Panc1 (cell line): Measurements from ENCODE around the gene OPHN1. TPM values are rescaled to one million over a fixed set of nuclear protein-coding genes. Genes with fewer than 3 reads are reported as not detected.

ENCODE experiments used
- ATAC-seq: fragments of 200-7000 bp; cut with Tn5 transposase; 2 replicates; pipeline ENCODE4 v1.9.1; 2020; ENCODE audit warnings: mild to moderate bottlenecking, moderate library complexity
- BruUV-seq: library from RNA; stranded (reverse); fragments of 400-500 nt; replicated peaks from 2 replicates; lab custom pipeline; 2021; lab: Mats Ljungman, UMichigan
- CTCF ChIA-PET: fragments of 300-600 bp; sonication (Branson Sonifier 250); formaldehyde crosslinking; loops from one replicate; lab custom pipeline; 2022; ENCODE audit warnings: antibody characterized with exemption; lab: Charles Lee
- POLR2A ChIA-PET: fragments of 300-600 bp; sonication (Branson Sonifier 250); formaldehyde crosslinking; loops from one replicate; lab custom pipeline; 2022; ENCODE audit warnings: antibody characterized with exemption; lab: Charles Lee
- DNase-seq: peaks from one replicate; pipeline ENCODE4 v3.0.0-alpha.2; 2010; ENCODE audit warnings: low read depth, low spot score
- H3K27ac ChIP-seq: 2 replicates; pipeline ENCODE4 v1.5.1; 2011; ENCODE audit warnings: mild to moderate bottlenecking, low read length, inconsistent platforms
- H3K27me3 ChIP-seq: fragments of 200-500 bp; sonication (Bioruptor generic); 2 replicates; pipeline ENCODE4 v1.6.0; 2014; ENCODE audit warnings: low read length, inconsistent platforms; ENCODE audit not compliant: control insufficient read depth, insufficient read depth
- H3K36me3 ChIP-seq: fragments of 200-500 bp; sonication (Bioruptor generic); 2 replicates; pipeline ENCODE4 v1.5.1; 2014; ENCODE audit warnings: inconsistent platforms, mild to moderate bottlenecking, low read length, moderate library complexity; ENCODE audit not compliant: control insufficient read depth, insufficient read depth
- H3K4me1 ChIP-seq: 2 replicates; pipeline ENCODE4 v1.5.1; 2011; ENCODE audit warnings: inconsistent platforms, mild to moderate bottlenecking, low read length, moderate library complexity; ENCODE audit not compliant: control insufficient read depth, insufficient read depth
- H3K4me3 ChIP-seq, 2 experiments: 2 replicates each; pipeline ENCODE4 v1.5.1; 2011 to 2012; ENCODE audit warnings: low read depth in 2 of 2, low read length in 2 of 2, mild to moderate bottlenecking in 2 of 2, inconsistent platforms in 1 of 2, moderate library complexity in 1 of 2
- H3K9me3 ChIP-seq: fragments of 200-500 bp; sonication (Bioruptor generic); 2 replicates; pipeline ENCODE4 v1.5.1; 2014; ENCODE audit warnings: low read depth, mild to moderate bottlenecking, inconsistent platforms, low read length, moderate library complexity; ENCODE audit not compliant: control insufficient read depth, insufficient read depth
- POLR2AphosphoS5 ChIP-seq: IDR thresholded peaks from 2 replicates; pipeline ENCODE4 v1.6.1; 2012; ENCODE audit warnings: mild to moderate bottlenecking, low read depth, low read length, moderate library complexity
- SIN3A ChIP-seq: IDR thresholded peaks from 2 replicates; pipeline ENCODE4 v1.6.1; 2012; ENCODE audit warnings: low read depth, mild to moderate bottlenecking, low read length, moderate library complexity, borderline replicate concordance; ENCODE audit not compliant: insufficient read depth
- TCF7L2 ChIP-seq: IDR thresholded peaks from 2 replicates; pipeline ENCODE4 v1.6.1; 2011; ENCODE audit warnings: mild to moderate bottlenecking, low read depth, low read length, inconsistent platforms
- in situ Hi-C: cut with HindIII; loops from 2 replicates; pipeline ENCODE4 v1.10.0; 2016; ENCODE audit warnings: low sequenced_read_pairs, low pct_unique_long_range_greater_than_20kb
- intact Hi-C: fragments of 100-400 bp; cut with micrococcal nuclease; formaldehyde crosslinking; loops from one replicate; pipeline ENCODE4 v1.10.0; 2022; ENCODE audit not compliant: unreplicated experiment
- total RNA-seq: library from RNA; stranded (reverse); gene quantifications from one replicate; pipeline ENCODE4 v1.2.1, GENCODE V29; 2021; ENCODE audit not compliant: unreplicated experiment
- TF ChIP-seq, protein P1 (sequence below): fragments of 450-650 bp; IDR thresholded peaks from 2 replicates; pipeline ENCODE4 v1.5.1; 2017; ENCODE audit warnings: mild to moderate bottlenecking
- TF ChIP-seq, protein P2 (sequence below), 2 experiments: IDR thresholded peaks; 2 replicates each; pipeline ENCODE4 v1.6.1; 2011 to 2012; ENCODE audit warnings: low read depth in 2 of 2, control low read depth in 1 of 2, low read length in 1 of 2, mild to moderate bottlenecking in 1 of 2, moderate library complexity in 1 of 2; ENCODE audit not compliant: insufficient read depth in 1 of 2

The OPHN1 gene
- total RNA-seq, 1 experiment from 2014 or later: 8.8 TPM

DNA sequence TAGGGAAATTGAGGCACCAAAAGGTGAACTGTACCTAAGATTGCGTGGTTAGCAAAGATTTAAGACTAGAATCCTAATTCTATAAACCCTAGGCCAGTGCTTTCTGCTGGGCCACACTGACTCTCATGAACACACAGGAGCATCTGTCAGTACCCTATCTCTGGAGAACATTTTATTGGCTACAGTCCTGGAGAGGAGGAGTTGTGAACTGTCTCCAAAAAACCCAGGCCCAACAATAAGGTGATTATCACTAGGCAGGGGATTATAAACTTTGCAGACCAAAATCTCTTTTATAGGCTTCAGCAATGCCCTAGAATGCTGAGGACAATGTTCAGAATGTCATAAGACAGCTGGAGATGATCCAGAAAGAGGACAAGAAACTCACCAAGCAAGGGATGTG is 24.1 kb downstream of the OPHN1 start:
- intact Hi-C loops: no loop called here

GRCh38 chrX:68403522-68403921 is 29.8 kb downstream of the OPHN1 start:
- peaks cover 5% of the 10 kb centered on the region for H3K4me1 ChIP-seq
- ChIA-PET POLR2A (interaction anchor here (0.7 kb wide), 1 partner anchor 94 kb away, joined by 5 read pairs; no protein-coding TSS in a partner anchor), CTCF (no interaction called here)
- no peaks in the 10 kb centered on the region for H3K27me3 ChIP-seq
- H3K9me3 ChIP-seq: no peaks in the 10 kb centered on the region
- no peak overlapping the region for H3K27ac ChIP-seq
- no peaks in the 10 kb centered on the region for H3K36me3 ChIP-seq
- no TSS peak for BruUV-seq
- ATAC-seq (no peak), DNase-seq (no peak)
- H3K4me3 ChIP-seq: no peak overlapping the region
- TF ChIP-seq SIN3A: no peak
- TF ChIP-seq TCF7L2: no peak
- TF ChIP-seq, protein P1, sequence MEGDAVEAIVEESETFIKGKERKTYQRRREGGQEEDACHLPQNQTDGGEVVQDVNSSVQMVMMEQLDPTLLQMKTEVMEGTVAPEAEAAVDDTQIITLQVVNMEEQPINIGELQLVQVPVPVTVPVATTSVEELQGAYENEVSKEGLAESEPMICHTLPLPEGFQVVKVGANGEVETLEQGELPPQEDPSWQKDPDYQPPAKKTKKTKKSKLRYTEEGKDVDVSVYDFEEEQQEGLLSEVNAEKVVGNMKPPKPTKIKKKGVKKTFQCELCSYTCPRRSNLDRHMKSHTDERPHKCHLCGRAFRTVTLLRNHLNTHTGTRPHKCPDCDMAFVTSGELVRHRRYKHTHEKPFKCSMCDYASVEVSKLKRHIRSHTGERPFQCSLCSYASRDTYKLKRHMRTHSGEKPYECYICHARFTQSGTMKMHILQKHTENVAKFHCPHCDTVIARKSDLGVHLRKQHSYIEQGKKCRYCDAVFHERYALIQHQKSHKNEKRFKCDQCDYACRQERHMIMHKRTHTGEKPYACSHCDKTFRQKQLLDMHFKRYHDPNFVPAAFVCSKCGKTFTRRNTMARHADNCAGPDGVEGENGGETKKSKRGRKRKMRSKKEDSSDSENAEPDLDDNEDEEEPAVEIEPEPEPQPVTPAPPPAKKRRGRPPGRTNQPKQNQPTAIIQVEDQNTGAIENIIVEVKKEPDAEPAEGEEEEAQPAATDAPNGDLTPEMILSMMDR: no peak
- no peak for TF ChIP-seq POLR2AphosphoS5
- TF ChIP-seq, protein P2, sequence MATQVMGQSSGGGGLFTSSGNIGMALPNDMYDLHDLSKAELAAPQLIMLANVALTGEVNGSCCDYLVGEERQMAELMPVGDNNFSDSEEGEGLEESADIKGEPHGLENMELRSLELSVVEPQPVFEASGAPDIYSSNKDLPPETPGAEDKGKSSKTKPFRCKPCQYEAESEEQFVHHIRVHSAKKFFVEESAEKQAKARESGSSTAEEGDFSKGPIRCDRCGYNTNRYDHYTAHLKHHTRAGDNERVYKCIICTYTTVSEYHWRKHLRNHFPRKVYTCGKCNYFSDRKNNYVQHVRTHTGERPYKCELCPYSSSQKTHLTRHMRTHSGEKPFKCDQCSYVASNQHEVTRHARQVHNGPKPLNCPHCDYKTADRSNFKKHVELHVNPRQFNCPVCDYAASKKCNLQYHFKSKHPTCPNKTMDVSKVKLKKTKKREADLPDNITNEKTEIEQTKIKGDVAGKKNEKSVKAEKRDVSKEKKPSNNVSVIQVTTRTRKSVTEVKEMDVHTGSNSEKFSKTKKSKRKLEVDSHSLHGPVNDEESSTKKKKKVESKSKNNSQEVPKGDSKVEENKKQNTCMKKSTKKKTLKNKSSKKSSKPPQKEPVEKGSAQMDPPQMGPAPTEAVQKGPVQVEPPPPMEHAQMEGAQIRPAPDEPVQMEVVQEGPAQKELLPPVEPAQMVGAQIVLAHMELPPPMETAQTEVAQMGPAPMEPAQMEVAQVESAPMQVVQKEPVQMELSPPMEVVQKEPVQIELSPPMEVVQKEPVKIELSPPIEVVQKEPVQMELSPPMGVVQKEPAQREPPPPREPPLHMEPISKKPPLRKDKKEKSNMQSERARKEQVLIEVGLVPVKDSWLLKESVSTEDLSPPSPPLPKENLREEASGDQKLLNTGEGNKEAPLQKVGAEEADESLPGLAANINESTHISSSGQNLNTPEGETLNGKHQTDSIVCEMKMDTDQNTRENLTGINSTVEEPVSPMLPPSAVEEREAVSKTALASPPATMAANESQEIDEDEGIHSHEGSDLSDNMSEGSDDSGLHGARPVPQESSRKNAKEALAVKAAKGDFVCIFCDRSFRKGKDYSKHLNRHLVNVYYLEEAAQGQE (IDR thresholded peaks at IDR 0.05; ENCODE audit: insufficient read depth in 1 of 2, low read depth in 2 of 2, low read length in 1 of 2): no peak
- intact Hi-C loops: no loop called here
- in situ Hi-C loops: no loop called here

More for the DNA sequence above, 24.1 kb downstream of the OPHN1 start:
- no peaks in the 10 kb centered on the region for H3K36me3 ChIP-seq
- no peak overlapping the region for H3K27ac ChIP-seq
- ChIA-PET POLR2A (no interaction called here), CTCF (no interaction called here)
- no peak overlapping the region for H3K4me3 ChIP-seq
- in situ Hi-C loops: no loop called here
- ATAC-seq (no peak), DNase-seq (no peak)
- no peaks in the 10 kb centered on the region for H3K27me3 ChIP-seq
- TF ChIP-seq TCF7L2 (no peak), POLR2AphosphoS5 (no peak), SIN3A (no peak)
- TF ChIP-seq, protein P1: no peak
- TF ChIP-seq, protein P2 (IDR thresholded peaks at IDR 0.05; ENCODE audit: insufficient read depth in 1 of 2, low read depth in 2 of 2, low read length in 1 of 2): no peak
- no TSS peak for BruUV-seq
- no peaks in the 10 kb centered on the region for H3K9me3 ChIP-seq
- peaks cover 7% of the 10 kb centered on the region for H3K4me1 ChIP-seq
